Loucy (cell line): Measurements from ENCODE around the gene LRRC61.

ENCODE experiments used
- H2AFZ ChIP-seq: fragments of 200-600 bp; sonication (generic); 2 replicates; pipeline ENCODE4 v1.6.0; 2016; ENCODE audit warnings: antibody characterized with exemption, mild to moderate bottlenecking, low read length, moderate library complexity
- H3F3A ChIP-seq: fragments of 200-600 bp; 2 replicates; pipeline ENCODE4 v1.6.0; 2016; ENCODE audit warnings: antibody characterized with exemption, low read depth, mild to moderate bottlenecking
- H3K27me3 ChIP-seq: fragments of 200-600 bp; sonication (generic); 2 replicates; pipeline ENCODE4 v1.6.1; 2014; ENCODE audit warnings: low read length, mild to moderate bottlenecking; ENCODE audit not compliant: insufficient read depth, poor library complexity, severe bottlenecking
- H3K36me3 ChIP-seq: fragments of 200-600 bp; sonication (generic); 2 replicates; pipeline ENCODE4 v1.6.1; 2016; ENCODE audit warnings: low read length; ENCODE audit not compliant: insufficient read depth
- H3K4me1 ChIP-seq: fragments of 200-600 bp; sonication (generic); 2 replicates; pipeline ENCODE4 v1.5.1; 2014; ENCODE audit warnings: low read length, mild to moderate bottlenecking; ENCODE audit not compliant: insufficient read depth, poor library complexity, severe bottlenecking
- H3K4me2 ChIP-seq: fragments of 200-600 bp; sonication (generic); 2 replicates; pipeline ENCODE4 v1.6.0; 2014; ENCODE audit warnings: antibody characterized with exemption, low read length, low read depth, mild to moderate bottlenecking; ENCODE audit not compliant: poor library complexity, severe bottlenecking
- H3K4me3 ChIP-seq: fragments of 200-600 bp; sonication (generic); 2 replicates; pipeline ENCODE4 v1.5.1; 2014; ENCODE audit warnings: low read length, mild to moderate bottlenecking, mixed read lengths; ENCODE audit not compliant: poor library complexity, severe bottlenecking
- H3K79me2 ChIP-seq: fragments of 200-600 bp; sonication (generic); 2 replicates; pipeline ENCODE4 v1.6.1; 2014; ENCODE audit warnings: low read length; ENCODE audit not compliant: insufficient read depth
- H3K9ac ChIP-seq: fragments of 200-600 bp; sonication (generic); 2 replicates; pipeline ENCODE4 v1.6.0; 2014; ENCODE audit warnings: mild to moderate bottlenecking, low read depth, low read length, moderate library complexity; ENCODE audit not compliant: poor library complexity, severe bottlenecking
- H3K9me2 ChIP-seq: fragments of 200-600 bp; sonication (generic); replicated peaks from 2 replicates; pipeline ENCODE4 v1.6.1; 2016; ENCODE audit warnings: low read depth, low read length, mixed read lengths
- H3K9me3 ChIP-seq: fragments of 200-600 bp; sonication (generic); 2 replicates; pipeline ENCODE4 v1.6.1; 2014; ENCODE audit warnings: mild to moderate bottlenecking, antibody characterized with exemption, low read length, low read depth; ENCODE audit not compliant: insufficient read depth
- H4K20me1 ChIP-seq: fragments of 200-600 bp; sonication (generic); 2 replicates; pipeline ENCODE4 v1.6.0; 2014; ENCODE audit warnings: antibody characterized with exemption, low read length, mild to moderate bottlenecking; ENCODE audit not compliant: insufficient read depth, poor library complexity, severe bottlenecking
- EZH2phosphoT487 ChIP-seq: fragments of 200-600 bp; IDR thresholded peaks from 2 replicates; pipeline ENCODE4 v1.6.1; 2018; ENCODE audit warnings: antibody characterized with exemption, mild to moderate bottlenecking, moderate library complexity, borderline replicate concordance
- TF ChIP-seq, protein P1 (sequence below): fragments of 200-600 bp; sonication (generic); conservative IDR thresholded peaks from 2 replicates; pipeline ENCODE4 v1.5.1; 2014; ENCODE audit warnings: mild to moderate bottlenecking, antibody characterized with exemption, low read length

The LRRC61 gene

GRCh38 chr7:150368884-150369747 lies 46.0 kb downstream of the LRRC61 start:
- Histone ChIP-seq H3K9me2 (no peaks in the 10 kb centered on the region), H3K4me2 (peak overlapping the region; percentile 89), H3K79me2 (peaks cover 66% of the 10 kb centered on the region), H4K20me1 (peaks cover 49% of the 10 kb centered on the region), H3K27me3 (peaks cover 6% of the 10 kb centered on the region), H3K9me3 (no peaks in the 10 kb centered on the region), H3F3A (0 out of 2 replicates have a peak, but pooled peaks cover 8% of the 10 kb centered on the region), H3K4me1 (peaks cover 45% of the 10 kb centered on the region), H2AFZ (no peak overlapping the region), H3K9ac (peak overlapping the region; percentile 100), H3K4me3 (peak overlapping the region; percentile 99), H3K36me3 (peaks cover 17% of the 10 kb centered on the region; the same call in 1 of the 2 replicates)
- no peak for TF ChIP-seq EZH2phosphoT487
- TF ChIP-seq, protein P1, sequence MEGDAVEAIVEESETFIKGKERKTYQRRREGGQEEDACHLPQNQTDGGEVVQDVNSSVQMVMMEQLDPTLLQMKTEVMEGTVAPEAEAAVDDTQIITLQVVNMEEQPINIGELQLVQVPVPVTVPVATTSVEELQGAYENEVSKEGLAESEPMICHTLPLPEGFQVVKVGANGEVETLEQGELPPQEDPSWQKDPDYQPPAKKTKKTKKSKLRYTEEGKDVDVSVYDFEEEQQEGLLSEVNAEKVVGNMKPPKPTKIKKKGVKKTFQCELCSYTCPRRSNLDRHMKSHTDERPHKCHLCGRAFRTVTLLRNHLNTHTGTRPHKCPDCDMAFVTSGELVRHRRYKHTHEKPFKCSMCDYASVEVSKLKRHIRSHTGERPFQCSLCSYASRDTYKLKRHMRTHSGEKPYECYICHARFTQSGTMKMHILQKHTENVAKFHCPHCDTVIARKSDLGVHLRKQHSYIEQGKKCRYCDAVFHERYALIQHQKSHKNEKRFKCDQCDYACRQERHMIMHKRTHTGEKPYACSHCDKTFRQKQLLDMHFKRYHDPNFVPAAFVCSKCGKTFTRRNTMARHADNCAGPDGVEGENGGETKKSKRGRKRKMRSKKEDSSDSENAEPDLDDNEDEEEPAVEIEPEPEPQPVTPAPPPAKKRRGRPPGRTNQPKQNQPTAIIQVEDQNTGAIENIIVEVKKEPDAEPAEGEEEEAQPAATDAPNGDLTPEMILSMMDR, result no peak

DNA sequence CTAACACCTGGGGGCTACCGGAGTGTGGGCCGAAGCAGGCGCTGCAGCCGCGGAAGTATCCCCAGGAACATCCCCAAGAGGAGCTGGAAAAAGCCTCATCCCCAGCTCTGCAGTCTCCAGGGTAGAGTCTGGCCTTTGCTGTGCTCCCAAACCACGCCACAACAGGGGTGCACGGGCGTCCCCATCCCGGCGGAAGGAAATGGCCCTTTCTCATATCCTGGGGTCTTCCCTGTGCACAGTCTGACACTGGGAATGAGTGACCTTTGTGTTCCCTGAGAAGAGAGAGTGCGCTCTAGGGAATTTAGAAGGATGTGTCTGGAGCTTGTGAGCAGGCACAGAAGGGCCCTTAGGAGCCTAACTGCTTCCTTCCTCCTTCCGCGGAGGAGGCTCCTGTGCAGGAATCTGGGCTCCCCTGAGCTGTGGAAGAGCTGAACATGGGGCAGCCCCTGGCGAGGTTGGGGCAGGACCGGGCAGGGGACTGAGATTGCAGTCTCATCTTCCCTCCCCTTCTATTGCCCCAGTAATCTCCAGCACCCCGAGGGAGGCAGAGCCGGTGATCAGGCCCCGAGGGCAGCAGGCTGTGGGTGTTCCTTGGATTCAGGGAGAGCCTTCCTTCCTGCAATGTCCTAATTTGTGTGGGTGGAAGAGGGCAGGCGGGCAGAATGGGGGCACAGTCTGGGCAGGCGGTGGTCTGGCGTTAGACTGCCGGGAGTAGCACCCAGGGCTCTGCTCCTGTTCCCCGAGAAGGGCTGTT lies 46.8 kb downstream of the LRRC61 start:
- Histone ChIP-seq H2AFZ (no peak overlapping the region), H3K4me3 (peak overlapping the region; percentile 99), H3K27me3 (peaks cover 6% of the 10 kb centered on the region), H3K79me2 (peaks cover 72% of the 10 kb centered on the region), H3K4me1 (peaks cover 40% of the 10 kb centered on the region), H3K9me3 (no peaks in the 10 kb centered on the region), H3K9ac (peak overlapping the region; percentile 100), H3K4me2 (peak overlapping the region; percentile 89), H3K36me3 (peaks cover 19% of the 10 kb centered on the region; the same call in 1 of the 2 replicates), H3K9me2 (no peaks in the 10 kb centered on the region), H4K20me1 (peaks cover 51% of the 10 kb centered on the region), H3F3A (0 out of 2 replicates have a peak, but pooled peaks cover 8% of the 10 kb centered on the region)
- TF ChIP-seq, protein P1, result no peak

DNA sequence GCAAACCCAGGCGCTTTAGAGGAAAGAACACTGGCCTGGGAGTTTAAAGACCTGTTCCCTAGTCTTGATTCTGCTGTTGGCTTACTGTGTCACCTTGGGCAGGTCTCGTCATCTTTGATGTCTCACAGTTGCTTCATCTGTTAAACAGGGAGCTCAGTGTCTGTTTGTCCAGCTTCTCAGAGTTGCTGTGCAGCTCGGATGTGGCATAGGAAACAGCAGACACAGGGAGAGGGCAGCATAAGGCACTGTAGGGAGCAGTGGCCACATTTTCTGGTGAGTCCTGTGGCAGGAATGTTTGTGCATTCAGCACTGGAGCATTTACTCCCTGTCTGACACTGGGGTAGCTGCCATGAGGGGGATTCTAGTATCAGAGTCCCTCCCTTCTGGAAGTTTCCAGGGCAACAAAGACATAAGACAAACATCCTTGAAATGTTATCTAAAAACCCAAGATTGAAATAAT lies 47.5 kb downstream of the LRRC61 start:
- Histone ChIP-seq H3K79me2 (peaks cover 72% of the 10 kb centered on the region), H3K9ac (peak overlapping the region; percentile 100)

More for the DNA sequence above, 47.5 kb downstream of the LRRC61 start:
- Histone ChIP-seq H3K36me3 (peaks cover 19% of the 10 kb centered on the region; the same call in 1 of the 2 replicates), H3K4me3 (peak overlapping the region; percentile 99), H4K20me1 (peaks cover 51% of the 10 kb centered on the region), H3K4me2 (peak overlapping the region; percentile 89), H3K4me1 (peaks cover 40% of the 10 kb centered on the region), H2AFZ (no peak overlapping the region), H3K9me3 (no peaks in the 10 kb centered on the region), H3K9me2 (no peaks in the 10 kb centered on the region), H3K27me3 (peaks cover 6% of the 10 kb centered on the region), H3F3A (0 out of 2 replicates have a peak, but pooled peaks cover 8% of the 10 kb centered on the region)
- TF ChIP-seq EZH2phosphoT487, result no peak
- TF ChIP-seq, protein P1, result no peak
